GM18867 (cell line): ENCODE results near the gene PIK3R6.

Experiments
- ATAC-seq: cut with Tn5 transposase; IDR thresholded peaks from one replicate; pipeline ENCODE4 v1.9.1; 2021; ENCODE audit warnings: mild to moderate bottlenecking, moderate library complexity; ENCODE audit not compliant: unreplicated experiment

PIK3R6 gene

GRCh38 chr17:8757189-8757588 is 110.3 kb downstream of the PIK3R6 start:
- no peak for ATAC-seq

- ATAC-seq = no peak
Measured at GRCh38 chr17:8755590-8756255, 111.8 kb downstream of the PIK3R6 start.

DNA sequence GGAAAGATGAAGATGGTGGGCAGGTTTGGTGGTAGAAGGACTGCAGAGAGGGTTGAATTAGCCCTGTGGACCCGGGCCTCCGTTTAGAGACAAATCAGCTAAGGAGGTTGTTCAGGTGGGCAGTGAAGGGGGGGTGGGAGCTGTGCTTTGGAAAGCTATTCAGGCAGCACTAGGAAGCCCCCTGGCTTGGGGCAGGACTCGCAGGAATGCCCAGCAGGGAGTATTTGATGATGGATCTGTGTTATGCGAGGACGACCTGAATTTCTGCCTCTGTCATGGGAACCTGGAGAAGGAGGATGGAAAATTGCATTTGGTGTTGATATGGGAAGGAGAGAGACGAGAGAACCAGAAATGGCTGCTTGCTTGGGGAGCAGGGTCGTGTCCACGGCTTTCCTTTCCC is 112.6 kb downstream of the PIK3R6 start:
- no peak for ATAC-seq

DNA sequence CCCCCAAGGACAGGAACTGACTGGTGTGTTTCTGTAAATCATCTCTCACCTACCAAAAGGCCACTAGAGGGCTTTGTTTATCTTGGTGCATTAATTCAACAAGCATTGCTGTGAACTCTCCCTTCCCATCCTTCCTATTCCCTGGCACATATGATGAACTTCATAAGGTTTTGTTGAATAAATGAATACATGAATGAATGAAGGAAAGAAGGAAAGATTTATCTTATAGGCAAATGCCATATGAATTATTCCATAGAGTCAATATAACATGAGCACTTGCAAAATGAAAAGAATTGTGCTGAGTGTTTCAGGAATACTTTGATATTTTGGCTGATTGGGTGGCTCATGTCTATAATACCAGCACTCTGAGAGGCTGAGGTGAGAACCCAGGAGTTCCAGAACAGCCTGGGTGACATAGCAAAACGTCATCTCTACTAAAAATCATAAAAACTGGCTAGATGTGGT is 113.5 kb downstream of the PIK3R6 start:
- no peak for ATAC-seq

GRCh38 chr17:8753136-8753975 is 114.1 kb downstream of the PIK3R6 start:
- ATAC-seq = no peak
